Gastroesophageal sphincter (tissue), 4 donors: ENCODE measurements around the gene DNAAF1. TPM values are rescaled to one million over a fixed set of nuclear protein-coding genes. Genes with fewer than 3 reads are reported as not detected.

ENCODE experiments used
- ATAC-seq: fragments of 150-250 bp; one replicate; pipeline ENCODE4 v1.9.1; 2016; ENCODE audit warnings: mild to moderate bottlenecking, moderate library complexity
- H3K27ac ChIP-seq, 4 donors: fragments of 200-600 bp; sonication (generic) in 3 of 4; 1 replicate in 3 of 4; 2 replicates in 1 of 4; pipeline ENCODE4 v1.5.1; 2016 to 2019
- H3K27me3 ChIP-seq: fragments of 200-600 bp; sonication (generic); one replicate; pipeline ENCODE4 v1.5.1; 2019
- H3K36me3 ChIP-seq, 2 donors: fragments of 200-600 bp; sonication (generic); one replicate each; pipeline ENCODE4 v1.5.1; 2019; ENCODE audit warnings: control low read depth in 1 of 2
- H3K4me1 ChIP-seq, 3 donors: fragments of 200-600 bp; sonication (generic); 1 replicate in 2 of 3; 2 replicates in 1 of 3; pipeline ENCODE4 v1.5.1; 2016 to 2019; ENCODE audit warnings: control low read depth in 2 of 3
- H3K4me3 ChIP-seq, 2 donors: fragments of 200-600 bp; sonication (generic); one replicate each; pipeline ENCODE4 v1.5.1; 2019; ENCODE audit warnings: mild to moderate bottlenecking in 1 of 2, moderate library complexity in 1 of 2
- H3K9me3 ChIP-seq, 3 donors: fragments of 200-600 bp; sonication (generic); one replicate each; pipeline ENCODE4 v1.5.1; 2017 to 2019; ENCODE audit warnings: control low read depth in 2 of 3
- EP300 ChIP-seq: sonication (generic); formaldehyde crosslinking; IDR thresholded peaks from one replicate; pipeline ENCODE4 v1.6.1; 2017; ENCODE audit warnings: antibody characterized with exemption, mild to moderate bottlenecking
- POLR2A ChIP-seq, 2 donors: fragments of 450-650 bp; IDR thresholded peaks; one replicate each; pipeline ENCODE4 v1.6.1; 2017; ENCODE audit warnings: antibody characterized with exemption in 2 of 2, mild to moderate bottlenecking in 2 of 2, moderate library complexity in 1 of 2
- POLR2AphosphoS5 ChIP-seq: sonication (generic); formaldehyde crosslinking; IDR thresholded peaks from one replicate; pipeline ENCODE4 v1.6.1; 2017; ENCODE audit warnings: antibody characterized with exemption
- WGBS, 2 donors: methylation state at CpG; one replicate each; pipeline ENCODE4 v1.1.5; 2018; ENCODE audit warnings: low coverage in 1 of 2; 5-methylcytosine and 5-hydroxymethylcytosine counted together
- total RNA-seq, 4 donors: library from RNA; depleted of rRNA; stranded (reverse); fragments of >200 nt; gene quantifications; one replicate each; pipeline ENCODE4 v1.1.0, GENCODE V29; 2016
- TF ChIP-seq, protein P1 (sequence below), 4 experiments: fragments of 200-600 bp in 2 of 4; fragments of 450-650 bp in 2 of 4; sonication (generic) in 1 of 4; IDR thresholded peaks; one replicate each; pipeline ENCODE4 v1.5.1; 2017 to 2019; ENCODE audit warnings: antibody characterized with exemption in 4 of 4, mild to moderate bottlenecking in 2 of 4, moderate library complexity in 2 of 4

The DNAAF1 gene
- total RNA-seq, 4 donors from 2014 or later, result 0.27 TPM; not detected in 3

GRCh38 chr16:84103678-84104077 lies 41.4 kb upstream of the DNAAF1 start:
- TF ChIP-seq, protein P1, sequence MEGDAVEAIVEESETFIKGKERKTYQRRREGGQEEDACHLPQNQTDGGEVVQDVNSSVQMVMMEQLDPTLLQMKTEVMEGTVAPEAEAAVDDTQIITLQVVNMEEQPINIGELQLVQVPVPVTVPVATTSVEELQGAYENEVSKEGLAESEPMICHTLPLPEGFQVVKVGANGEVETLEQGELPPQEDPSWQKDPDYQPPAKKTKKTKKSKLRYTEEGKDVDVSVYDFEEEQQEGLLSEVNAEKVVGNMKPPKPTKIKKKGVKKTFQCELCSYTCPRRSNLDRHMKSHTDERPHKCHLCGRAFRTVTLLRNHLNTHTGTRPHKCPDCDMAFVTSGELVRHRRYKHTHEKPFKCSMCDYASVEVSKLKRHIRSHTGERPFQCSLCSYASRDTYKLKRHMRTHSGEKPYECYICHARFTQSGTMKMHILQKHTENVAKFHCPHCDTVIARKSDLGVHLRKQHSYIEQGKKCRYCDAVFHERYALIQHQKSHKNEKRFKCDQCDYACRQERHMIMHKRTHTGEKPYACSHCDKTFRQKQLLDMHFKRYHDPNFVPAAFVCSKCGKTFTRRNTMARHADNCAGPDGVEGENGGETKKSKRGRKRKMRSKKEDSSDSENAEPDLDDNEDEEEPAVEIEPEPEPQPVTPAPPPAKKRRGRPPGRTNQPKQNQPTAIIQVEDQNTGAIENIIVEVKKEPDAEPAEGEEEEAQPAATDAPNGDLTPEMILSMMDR (IDR thresholded peaks at IDR 0.05), result no peak
- TF ChIP-seq EP300 (no peak), POLR2AphosphoS5 (no peak), POLR2A (IDR thresholded peaks at IDR 0.05) (no peak)
- Histone ChIP-seq H3K9me3 (no peaks in the 10 kb centered on the region), H3K27me3 (no peaks in the 10 kb centered on the region), H3K36me3 (peaks cover 0 to 64% of the 10 kb centered on the region in 2 donors), H3K4me3 (no peak overlapping the region), H3K4me1 (peaks cover 0 to 21% (median 0%) of the 10 kb centered on the region in 3 donors), H3K27ac (no peak overlapping the region)
- WGBS, 2 donors, result 60 to 67% methylated on average over 2 to 5 of the region's 5 CpGs
- no peak for ATAC-seq

GRCh38 chr16:84104231-84104630 lies 40.9 kb upstream of the DNAAF1 start:
- Histone ChIP-seq H3K4me1 (peaks cover 0 to 25% (median 0%) of the 10 kb centered on the region in 3 donors), H3K36me3 (peaks cover 0 to 64% of the 10 kb centered on the region in 2 donors)
- no peak for TF ChIP-seq POLR2A (IDR thresholded peaks at IDR 0.05)
- TF ChIP-seq EP300, result no peak
- TF ChIP-seq, protein P1 (IDR thresholded peaks at IDR 0.05), result no peak
- no peak for TF ChIP-seq POLR2AphosphoS5

DNA sequence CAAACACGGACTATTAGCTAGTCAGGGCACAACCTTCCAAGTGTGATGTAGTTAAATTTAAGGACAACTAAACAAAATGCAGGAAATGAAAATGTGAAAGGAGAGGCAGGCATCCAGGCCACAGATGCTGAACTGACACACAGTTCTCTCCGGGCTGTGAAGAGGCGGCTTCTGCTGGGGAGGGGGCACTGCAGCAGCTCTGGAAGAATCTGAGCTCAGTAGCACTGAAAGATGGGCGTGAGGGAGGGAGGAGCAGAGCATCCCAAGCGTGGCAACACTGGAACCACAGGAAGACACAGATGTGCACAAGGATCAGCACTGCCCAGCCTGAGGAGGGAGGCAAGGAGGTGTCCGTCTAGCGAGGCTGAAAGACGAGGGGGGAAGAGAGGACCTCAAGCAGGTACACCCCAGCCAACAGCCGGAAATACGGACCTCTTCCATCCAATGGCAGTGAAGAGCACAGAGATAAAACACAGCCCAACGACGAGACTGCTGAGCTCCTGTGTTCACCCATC lies 39.8 kb upstream of the DNAAF1 start:
- Histone ChIP-seq H3K36me3 (peaks cover 0 to 54% of the 10 kb centered on the region in 2 donors), H3K9me3 (no peaks in the 10 kb centered on the region), H3K27ac (no peak overlapping the region), H3K4me3 (no peak overlapping the region), H3K27me3 (no peaks in the 10 kb centered on the region), H3K4me1 (peaks cover 0 to 35% (median 7%) of the 10 kb centered on the region in 3 donors)
- ATAC-seq, result no peak
- WGBS, 2 donors, result 74 to 77% methylated on average over 12 of the region's 12 CpGs
- TF ChIP-seq EP300, result no peak
- TF ChIP-seq POLR2AphosphoS5, result no peak
- no peak for TF ChIP-seq POLR2A (IDR thresholded peaks at IDR 0.05)
- TF ChIP-seq, protein P1 (IDR thresholded peaks at IDR 0.05), result no peak

More at GRCh38 chr16:84104231-84104630, 40.9 kb upstream of the DNAAF1 start:
- Histone ChIP-seq H3K27me3 (no peaks in the 10 kb centered on the region), H3K4me3 (no peak overlapping the region), H3K27ac (no peak overlapping the region), H3K9me3 (no peaks in the 10 kb centered on the region)
- WGBS, 2 donors, result 76 to 83% methylated on average over 3 of the region's 3 CpGs
- ATAC-seq, result no peak

GRCh38 chr16:84105948-84106740 lies 39.0 kb upstream of the DNAAF1 start:
- ATAC-seq, result no peak
- no peak for TF ChIP-seq POLR2AphosphoS5
- no peak for TF ChIP-seq EP300
- TF ChIP-seq, protein P1 (IDR thresholded peaks at IDR 0.05), result no peak
- no peak for TF ChIP-seq POLR2A (IDR thresholded peaks at IDR 0.05)

More at GRCh38 chr16:84105948-84106740, 39.0 kb upstream of the DNAAF1 start:
- peaks cover 0 to 43% (median 7%) of the 10 kb centered on the region in 3 donors for H3K4me1 ChIP-seq
- H3K27ac ChIP-seq, result no peak overlapping the region
- no peaks in the 10 kb centered on the region for H3K9me3 ChIP-seq
- no peak overlapping the region for H3K4me3 ChIP-seq
- no peaks in the 10 kb centered on the region for H3K27me3 ChIP-seq
- WGBS, 2 donors, result 81 to 83% methylated on average over 9 to 13 of the region's 13 CpGs
- H3K36me3 ChIP-seq, result peaks cover 0 to 54% of the 10 kb centered on the region in 2 donors
